Stimulated activated naive B cell treated with anti-CD40 and anti-IgM and Interleukin-4, amounts not matched to agents 10 μg/mL and 1 μg/mL and 100 μg/mL, for 72 hours (primary cell): ENCODE data around the gene DVL1.
"Not testable (repeated sequence)": the region's sequence is repeated elsewhere in the genome, so short reads cannot be mapped to it uniquely, and the experiment has no call there.

Experiments
- ATAC-seq, 2 donors: fragments of 150-1000 bp; cut with Tn5 transposase; replicated peaks; 2 replicates each; pipeline ENCODE4 v1.10.0; 2021; ENCODE audit warnings: moderate library complexity in 1 of 2
- DNase-seq: peaks from one replicate; pipeline ENCODE4 v3.0.0; 2021
- H3K27ac Mint-ChIP-seq: one replicate; pipeline ENCODE4 v1.8.0; 2022; ENCODE audit warnings: mild to moderate bottlenecking, mixed read lengths
- H3K27me3 Mint-ChIP-seq, 2 donors: one replicate each; pipeline ENCODE4 v1.8.0; 2022; ENCODE audit warnings: mixed read lengths in 2 of 2
- H3K36me3 Mint-ChIP-seq, 2 donors: one replicate each; pipeline ENCODE4 v1.8.0; 2022; ENCODE audit warnings: mixed read lengths in 2 of 2, mild to moderate bottlenecking in 1 of 2
- H3K4me1 Mint-ChIP-seq, 2 donors: one replicate each; pipeline ENCODE4 v1.8.0; 2022; ENCODE audit warnings: mixed read lengths in 2 of 2, mild to moderate bottlenecking in 1 of 2
- H3K4me3 Mint-ChIP-seq, 2 donors: one replicate each; pipeline ENCODE4 v1.8.0; 2022; ENCODE audit warnings: mild to moderate bottlenecking in 2 of 2, mixed read lengths in 2 of 2, moderate library complexity in 1 of 2
- H3K9me3 Mint-ChIP-seq, 2 donors: one replicate each; pipeline ENCODE4 v1.8.0; 2022; ENCODE audit warnings: mixed read lengths in 2 of 2, mild to moderate bottlenecking in 1 of 2

The DVL1 gene

GRCh38 chr1:1349256-1350012 is at the start of gene DVL1:
Gene DVL1, minus strand, starts transcription at chr1:1349418. Its CDS starts 353 bp downstream, at chr1:1349065.
- Mint-ChIP-seq H3K9me3 (no peaks in the 10 kb centered on the region), H3K36me3 (peaks cover 1 to 5% of the 10 kb centered on the region in 2 donors), H3K4me1 (peaks cover 26 to 54% of the 10 kb centered on the region in 2 donors), H3K4me3 (peak within 1 kb of the TSS; percentile 82 to 84), H3K27me3 (peaks cover 22 to 26% of the 10 kb centered on the region in 2 donors), H3K27ac (peak within 1 kb of the TSS; percentile 79)
- peak; percentile 86 to 87 for ATAC-seq
- peak; percentile 64 for DNase-seq

GRCh38 chr1:1398677-1399186 is 49.5 kb upstream of the DVL1 start:
- Mint-ChIP-seq H3K4me1 (peaks cover 38 to 67% of the 10 kb centered on the region in 2 donors), H3K9me3 (no peaks in the 10 kb centered on the region), H3K36me3 (peaks cover 55 to 59% of the 10 kb centered on the region in 2 donors), H3K4me3 (peak overlapping the region; percentile 89 to 95), H3K27ac (peak overlapping the region; percentile 93), H3K27me3 (no peaks in the 10 kb centered on the region)
- DNase-seq (no peak), ATAC-seq (peak; percentile 6)

- Mint-ChIP-seq H3K27ac (peak overlapping the region; percentile 93), H3K36me3 (peaks cover 54 to 61% of the 10 kb centered on the region in 2 donors), H3K4me1 (peaks cover 32 to 60% of the 10 kb centered on the region in 2 donors), H3K4me3 (peak overlapping the region; percentile 89 to 95), H3K9me3 (no peaks in the 10 kb centered on the region), H3K27me3 (no peaks in the 10 kb centered on the region)
- DNase-seq (no peak), ATAC-seq (no peak)
These were observed 48.8 kb upstream of the DVL1 start for GRCh38 chr1:1397839-1398523.

- no peak for DNase-seq
- Mint-ChIP-seq H3K9me3 (no peaks in the 10 kb centered on the region), H3K4me1 (peaks cover 14 to 37% of the 10 kb centered on the region in 2 donors), H3K4me3 (no peak overlapping the region), H3K36me3 (peaks cover 55 to 60% of the 10 kb centered on the region in 2 donors), H3K27ac (no peak overlapping the region), H3K27me3 (no peaks in the 10 kb centered on the region)
- ATAC-seq, result no peak
These were observed 45.9 kb upstream of the DVL1 start for GRCh38 chr1:1395166-1395565.

- Mint-ChIP-seq H3K27ac (peak overlapping the region; percentile 56), H3K4me1 (peaks cover 12 to 29% of the 10 kb centered on the region in 2 donors), H3K36me3 (peaks cover 55 to 61% of the 10 kb centered on the region in 2 donors), H3K27me3 (no peaks in the 10 kb centered on the region), H3K4me3 (no peak overlapping the region), H3K9me3 (no peaks in the 10 kb centered on the region)
- no peak for DNase-seq
- no peak for ATAC-seq
These were observed 44.9 kb upstream of the DVL1 start for GRCh38 chr1:1394116-1394515.

GRCh38 chr1:1393428-1393827 is 44.2 kb upstream of the DVL1 start:
- ATAC-seq (no peak), DNase-seq (no peak)
- peaks cover 12 to 29% of the 10 kb centered on the region in 2 donors for H3K4me1 Mint-ChIP-seq
- no peak overlapping the region for H3K4me3 Mint-ChIP-seq
- no peak overlapping the region for H3K27ac Mint-ChIP-seq
- H3K36me3 Mint-ChIP-seq, result peaks cover 61 to 62% of the 10 kb centered on the region in 2 donors
- no peaks in the 10 kb centered on the region for H3K27me3 Mint-ChIP-seq
- H3K9me3 Mint-ChIP-seq, result no peaks in the 10 kb centered on the region

- Mint-ChIP-seq H3K36me3 (peaks cover 62 to 63% of the 10 kb centered on the region in 2 donors), H3K4me1 (peaks cover 9 to 25% of the 10 kb centered on the region in 2 donors), H3K9me3 (no peaks in the 10 kb centered on the region), H3K27ac (no peak overlapping the region), H3K27me3 (no peaks in the 10 kb centered on the region), H3K4me3 (no peak overlapping the region)
- DNase-seq (no peak), ATAC-seq (no peak)
These were observed 43.8 kb upstream of the DVL1 start for GRCh38 chr1:1393014-1393413.

- Mint-ChIP-seq H3K27ac (no peak overlapping the region), H3K4me3 (no peak overlapping the region)
These were observed 42.0 kb upstream of the DVL1 start for GRCh38 chr1:1391225-1391624.

GRCh38 chr1:1390675-1391074 is 41.5 kb upstream of the DVL1 start:
- peaks cover 74 to 82% of the 10 kb centered on the region in 2 donors for H3K36me3 Mint-ChIP-seq
- no peaks in the 10 kb centered on the region for H3K9me3 Mint-ChIP-seq
- no peak overlapping the region for H3K4me3 Mint-ChIP-seq
- no peaks in the 10 kb centered on the region for H3K27me3 Mint-ChIP-seq
- no peak overlapping the region for H3K27ac Mint-ChIP-seq
- peaks cover 6 to 21% of the 10 kb centered on the region in 2 donors for H3K4me1 Mint-ChIP-seq
- DNase-seq (no peak), ATAC-seq (no peak)

More at GRCh38 chr1:1391225-1391624, 42.0 kb upstream of the DVL1 start:
- Mint-ChIP-seq H3K36me3 (peaks cover 71 to 78% of the 10 kb centered on the region in 2 donors), H3K9me3 (no peaks in the 10 kb centered on the region), H3K27me3 (no peaks in the 10 kb centered on the region), H3K4me1 (peaks cover 8 to 23% of the 10 kb centered on the region in 2 donors)
- ATAC-seq, result no peak
- DNase-seq, result no peak

- H3K4me1 Mint-ChIP-seq, result peaks cover 2 to 10% of the 10 kb centered on the region in 2 donors
- no peak for ATAC-seq
- no peak for DNase-seq
- no peaks in the 10 kb centered on the region for H3K9me3 Mint-ChIP-seq
- H3K4me3 Mint-ChIP-seq, result no peak overlapping the region
- H3K36me3 Mint-ChIP-seq, result peaks cover 63 to 66% of the 10 kb centered on the region in 2 donors
- peak overlapping the region; percentile 56 for H3K27ac Mint-ChIP-seq
- H3K27me3 Mint-ChIP-seq, result no peaks in the 10 kb centered on the region
These were observed 38.9 kb upstream of the DVL1 start for GRCh38 chr1:1388078-1388472.

- no peak for DNase-seq
- Mint-ChIP-seq H3K27me3 (no peaks in the 10 kb centered on the region), H3K4me1 (peaks cover 6 to 17% of the 10 kb centered on the region in 2 donors), H3K4me3 (no peak overlapping the region), H3K9me3 (no peaks in the 10 kb centered on the region), H3K27ac (peak overlapping the region; percentile 56), H3K36me3 (peaks cover 61 to 65% of the 10 kb centered on the region in 2 donors)
- ATAC-seq, result no peak
These were observed 38.2 kb upstream of the DVL1 start for GRCh38 chr1:1387098-1388077.

GRCh38 chr1:1385931-1386330 is 36.7 kb upstream of the DVL1 start:
- no peaks in the 10 kb centered on the region for H3K9me3 Mint-ChIP-seq
- DNase-seq, result no peak
- peaks cover 10 to 17% of the 10 kb centered on the region in 2 donors for H3K4me1 Mint-ChIP-seq
- no peaks in the 10 kb centered on the region for H3K27me3 Mint-ChIP-seq
- peak overlapping the region; percentile 73 for H3K27ac Mint-ChIP-seq
- ATAC-seq, result no peak
- no peak overlapping the region for H3K4me3 Mint-ChIP-seq
- H3K36me3 Mint-ChIP-seq, result peaks cover 61 to 62% of the 10 kb centered on the region in 2 donors

GRCh38 chr1:1385339-1385738 is 36.1 kb upstream of the DVL1 start:
- H3K36me3 Mint-ChIP-seq, result peaks cover 58 to 60% of the 10 kb centered on the region in 2 donors

More at GRCh38 chr1:1385339-1385738, 36.1 kb upstream of the DVL1 start:
- H3K4me3 Mint-ChIP-seq, ATAC-seq, H3K27ac Mint-ChIP-seq, H3K27me3 Mint-ChIP-seq, DNase-seq, H3K9me3 Mint-ChIP-seq: not testable (repeated sequence)
- H3K4me1 Mint-ChIP-seq, result peaks cover 10 to 17% of the 10 kb centered on the region in 2 donors
